ENCODE data around the gene PAX8.
A peak's percentile ranks its signal among the peaks of the same experiment; 100 is the strongest.

Gene PAX8

GRCh38 chr2:113234721-113235346 lies 43.9 kb downstream of the PAX8 start:
- no peak for TF ChIP-seq CTCF (IDR thresholded peaks at IDR 0.05; ENCODE audit: low read depth, low read length)
- peak overlapping the region; percentile 71 for H3K4me3 ChIP-seq (ENCODE audit: low read depth, low read length)

- H3K4me3 ChIP-seq (ENCODE audit: low read depth, low read length), result no peak overlapping the region
- TF ChIP-seq CTCF (IDR thresholded peaks at IDR 0.05; ENCODE audit: low read depth, low read length), result no peak
Observed at GRCh38 chr2:113233593-113234550, 44.8 kb downstream of the PAX8 start.

GRCh38 chr2:113232740-113233139 lies 46.0 kb downstream of the PAX8 start:
- no peak overlapping the region for H3K4me3 ChIP-seq (ENCODE audit: low read depth, low read length)
- no peak for TF ChIP-seq CTCF (IDR thresholded peaks at IDR 0.05; ENCODE audit: low read depth, low read length)

- H3K4me3 ChIP-seq (ENCODE audit: low read depth, low read length), result no peak overlapping the region
- no peak for TF ChIP-seq CTCF (IDR thresholded peaks at IDR 0.05; ENCODE audit: low read depth, low read length)
Observed at GRCh38 chr2:113232123-113232522, 46.6 kb downstream of the PAX8 start.

GRCh38 chr2:113231064-113231463 lies 47.7 kb downstream of the PAX8 start:
- TF ChIP-seq CTCF (IDR thresholded peaks at IDR 0.05; ENCODE audit: low read depth, low read length), result no peak
- H3K4me3 ChIP-seq (ENCODE audit: low read depth, low read length), result no peak overlapping the region

GRCh38 chr2:113230531-113230930 lies 48.2 kb downstream of the PAX8 start:
- TF ChIP-seq CTCF (IDR thresholded peaks at IDR 0.05; ENCODE audit: low read depth, low read length), result no peak
- H3K4me3 ChIP-seq (ENCODE audit: low read depth, low read length), result no peak overlapping the region

- H3K4me3 ChIP-seq (ENCODE audit: low read depth, low read length), result no peak overlapping the region
- no peak for TF ChIP-seq CTCF (IDR thresholded peaks at IDR 0.05; ENCODE audit: low read depth, low read length)
Observed at GRCh38 chr2:113229795-113230194, 48.9 kb downstream of the PAX8 start.

Data from WI38 (cell line).